SK-MEL-5 (cell line): ENCODE measurements around the gene ADM5. TPM values are rescaled to one million over a fixed set of nuclear protein-coding genes. Genes with fewer than 3 reads are reported as not detected.

Source experiments
- DNase-seq: peaks from one replicate; pipeline ENCODE4 v3.0.0-alpha.2; 2016; ENCODE audit warnings: low read depth, low spot score
- in situ Hi-C: cut with HindIII; loops from 2 replicates; pipeline ENCODE4 v1.10.0; 2016; ENCODE audit warnings: low sequenced_read_pairs, high pct_unique_total_duplicates, low pct_unique_long_range_greater_than_20kb
- polyA plus RNA-seq, 2 experiments: library from polyadenylated mRNA; depleted of rRNA; stranded (reverse); fragments of >200 nt; gene quantifications; 2 replicates each; pipeline ENCODE4 v1.2.3, GENCODE V29; 2015
- total RNA-seq: library from RNA; depleted of rRNA; stranded (reverse); fragments of >200 nt; shearing (Covaris generic); gene quantifications from 2 replicates; pipeline ENCODE4 v1.2.3, GENCODE V29; 2014; rRNA removed

ADM5 gene, protein sequence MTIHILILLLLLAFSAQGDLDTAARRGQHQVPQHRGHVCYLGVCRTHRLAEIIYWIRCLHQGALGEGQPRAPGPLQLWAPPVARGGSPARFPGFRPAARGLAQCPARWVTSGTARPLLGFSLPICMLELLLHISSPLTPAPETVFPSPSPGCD
- 0.59 and 0.61 TPM in 2 replicates for total RNA-seq
- polyA plus RNA-seq (2015; cell fraction: cytosol; rRNA removed): 0.90 and 1.1 TPM in 2 replicates
- 12.4 and 21.3 TPM in 2 replicates for polyA plus RNA-seq (2015; cell fraction: nucleus; rRNA removed)

DNA sequence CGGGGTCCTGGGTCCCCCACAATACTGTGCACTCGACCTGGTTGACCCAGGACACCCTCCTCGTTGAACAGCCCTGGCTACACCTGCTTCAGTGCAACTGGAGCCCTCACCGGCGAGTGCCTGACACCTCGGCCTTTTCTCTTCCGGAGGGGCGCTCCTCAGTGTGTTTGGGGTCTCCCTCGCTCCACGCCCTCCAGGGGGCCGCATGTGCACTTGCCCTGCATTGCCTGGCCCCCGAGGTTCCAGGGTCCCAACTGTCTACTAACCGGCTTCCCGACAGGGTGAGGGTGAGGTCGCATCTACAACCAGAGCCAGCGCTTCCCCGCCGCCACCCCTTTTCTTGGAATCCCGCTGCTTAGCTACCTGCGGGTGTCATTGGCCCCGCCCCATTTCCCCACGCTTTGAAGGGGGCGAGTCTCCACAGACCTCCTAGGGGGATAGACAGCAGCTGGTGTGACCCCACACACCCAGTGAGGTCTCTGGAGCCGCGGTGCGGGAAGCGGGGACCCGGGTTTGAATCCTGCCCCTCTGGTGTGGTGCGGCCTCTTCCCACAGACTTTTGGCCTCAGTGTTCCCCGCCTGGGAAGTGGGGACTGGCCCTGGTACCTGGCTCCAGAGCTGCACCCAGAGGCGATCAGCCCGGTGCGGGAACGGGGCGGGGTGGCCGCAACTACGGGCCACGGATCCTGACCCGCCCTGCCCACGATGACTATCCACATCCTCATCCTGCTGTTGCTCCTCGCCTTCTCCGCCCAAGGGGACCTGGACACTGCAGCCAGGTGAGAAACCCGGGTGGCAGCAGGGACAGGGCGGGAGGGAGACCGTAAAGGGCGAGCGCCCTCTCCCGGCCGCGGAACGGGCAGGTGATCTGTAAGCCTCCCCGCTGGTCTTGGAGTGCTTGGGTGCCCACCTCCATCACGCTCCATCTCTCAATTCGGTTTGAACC lies at the start of gene ADM5:
Gene ADM5 (plus strand): TSS at position 462 of the 946 bp plus-strand sequence. CDS start 244 bp downstream, at position 706.
- in situ Hi-C loops: no loop called here
- no peak for DNase-seq

DNA sequence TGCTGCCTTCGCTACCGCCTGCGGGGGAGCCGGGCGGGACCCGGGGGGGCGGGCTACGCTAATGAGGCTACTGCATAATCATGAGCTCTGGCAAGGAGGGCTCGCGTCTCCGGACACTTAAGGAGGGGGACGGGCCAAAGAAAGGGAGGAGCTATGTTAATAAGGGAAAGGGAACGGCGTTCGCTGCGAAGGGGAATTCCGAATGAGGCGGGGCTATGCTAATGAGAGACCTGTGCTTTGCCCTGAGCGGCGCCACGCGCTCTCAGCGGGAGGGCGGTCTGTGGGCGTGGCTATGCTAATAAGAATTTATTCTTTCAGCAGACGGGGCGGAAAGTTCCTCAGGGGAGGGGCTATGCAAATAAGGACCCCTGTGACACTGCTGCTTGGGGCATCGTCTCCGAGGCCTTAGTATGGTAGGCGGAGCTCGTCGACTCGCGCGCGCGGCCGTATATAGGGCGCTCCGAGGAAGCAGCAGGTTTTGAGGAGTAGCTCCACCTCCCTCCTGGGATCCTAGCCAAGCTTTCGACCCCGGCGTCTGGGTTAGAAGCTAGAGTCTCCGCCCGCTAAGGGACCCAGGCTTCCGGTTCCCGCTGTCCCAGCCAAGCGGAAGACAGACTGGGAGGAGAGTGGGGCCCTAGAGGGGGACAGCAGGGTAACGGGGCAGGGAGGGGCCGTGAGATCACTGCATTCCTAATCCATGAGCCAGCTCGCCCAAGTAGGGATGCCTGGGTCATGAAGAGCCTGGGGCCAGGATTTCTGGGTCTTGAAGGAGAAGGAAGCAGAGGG lies 49.1 kb upstream of the ADM5 start, which contains the start of gene RRAS:
Gene RRAS (minus strand): TSS at position 31 of the 786 bp plus-strand sequence. CDS start 45 bp downstream, outside the sequence.
- DNase-seq: peak; percentile 99
- in situ Hi-C loops: no loop called here

DNA sequence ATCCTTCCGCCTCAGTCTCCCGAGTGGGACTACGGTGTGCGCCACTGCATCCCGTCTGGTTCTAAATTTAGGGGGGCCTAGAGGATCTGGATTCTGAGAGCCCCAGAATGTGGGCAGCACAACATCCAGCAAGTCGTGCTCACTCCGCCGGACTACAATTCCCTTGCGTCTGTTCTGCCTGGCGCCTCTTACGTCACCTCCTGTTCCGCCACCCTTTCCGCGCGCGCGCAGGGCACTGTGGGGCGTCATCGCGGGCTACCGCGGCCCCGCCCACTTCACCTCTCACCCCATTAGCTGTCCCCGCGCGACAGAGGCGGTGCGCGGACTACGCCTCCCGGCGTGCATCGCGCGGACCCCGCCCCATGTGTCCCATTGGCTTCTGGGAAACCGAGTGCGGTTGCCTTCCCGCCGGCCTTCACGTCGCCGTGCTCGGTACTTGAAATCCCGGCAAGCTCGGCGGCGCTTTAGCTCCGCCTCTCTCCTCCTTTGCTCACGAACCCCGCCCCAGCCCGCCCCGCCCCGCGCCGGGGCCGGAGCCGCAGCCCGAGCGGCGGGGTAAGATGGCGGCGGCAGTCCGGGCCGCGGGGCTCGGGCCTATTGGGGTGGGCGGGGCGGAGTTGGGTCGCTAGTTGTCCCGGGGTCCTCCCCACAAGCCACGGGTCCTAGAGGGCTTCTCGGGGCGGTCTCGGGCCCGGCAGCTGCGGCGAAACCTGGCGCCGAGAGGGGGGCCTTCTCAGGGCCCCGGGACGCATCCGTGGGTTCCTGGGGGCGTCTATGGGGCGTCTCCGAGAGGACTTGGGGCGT lies 47.5 kb upstream of the ADM5 start, which contains the start of gene SCAF1:
Gene SCAF1 (plus strand): TSS at position 522 of the 804 bp plus-strand sequence. CDS start 2,818 bp downstream, outside the sequence.
- DNase-seq: peak; percentile 98
- in situ Hi-C loops: no loop called here

DNA sequence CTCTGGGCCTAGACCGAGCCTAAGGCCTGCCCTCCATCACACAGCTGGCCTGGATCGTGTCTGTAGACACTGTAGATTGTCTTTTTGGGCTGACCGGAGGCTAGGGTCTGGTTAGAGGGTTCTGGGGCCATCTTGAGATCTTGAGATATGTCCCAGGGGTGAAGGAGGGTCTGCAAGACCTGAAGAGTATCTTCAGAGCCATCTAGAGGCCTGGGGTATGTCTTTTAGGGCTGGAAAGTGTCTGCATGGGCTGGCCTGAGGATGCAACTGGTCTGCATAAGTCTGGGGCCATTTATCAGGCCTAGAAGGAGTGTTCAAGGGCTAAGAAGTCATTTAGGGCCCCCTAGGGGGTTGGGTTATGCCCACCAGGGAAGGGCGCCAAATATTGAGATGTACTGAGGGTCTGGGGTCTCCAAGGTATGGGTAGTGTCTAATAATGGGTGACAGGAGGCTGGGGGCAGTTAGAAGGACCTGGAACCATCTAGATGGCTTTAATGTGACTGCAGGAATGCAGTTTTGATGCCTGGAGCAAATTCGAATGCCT lies 46.8 kb upstream of the ADM5 start:
- in situ Hi-C loops: no loop called here

DNA sequence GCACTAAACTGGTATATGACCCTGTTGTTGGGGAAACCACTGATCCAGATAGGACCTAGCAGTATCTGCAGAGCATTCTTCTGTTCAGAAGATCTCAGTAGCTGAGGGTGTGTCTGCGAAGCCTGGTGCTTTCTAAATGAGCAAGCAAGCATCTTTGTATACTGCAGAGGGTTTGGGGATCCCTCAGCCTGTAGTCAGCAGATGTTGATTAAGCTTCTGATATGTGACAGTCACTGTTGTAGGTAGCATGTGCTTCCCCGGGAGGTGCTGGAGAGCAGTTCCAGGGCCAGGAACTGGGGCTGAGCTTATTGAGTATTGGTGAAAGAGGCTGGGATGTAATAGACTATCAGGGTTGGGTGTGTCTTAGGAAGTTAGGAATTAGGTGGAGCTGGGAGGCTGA lies 45.9 kb upstream of the ADM5 start:
- no peak for DNase-seq
- in situ Hi-C loops: no loop called here

More for the DNA sequence above, 46.8 kb upstream of the ADM5 start:
- DNase-seq: no peak

DNA sequence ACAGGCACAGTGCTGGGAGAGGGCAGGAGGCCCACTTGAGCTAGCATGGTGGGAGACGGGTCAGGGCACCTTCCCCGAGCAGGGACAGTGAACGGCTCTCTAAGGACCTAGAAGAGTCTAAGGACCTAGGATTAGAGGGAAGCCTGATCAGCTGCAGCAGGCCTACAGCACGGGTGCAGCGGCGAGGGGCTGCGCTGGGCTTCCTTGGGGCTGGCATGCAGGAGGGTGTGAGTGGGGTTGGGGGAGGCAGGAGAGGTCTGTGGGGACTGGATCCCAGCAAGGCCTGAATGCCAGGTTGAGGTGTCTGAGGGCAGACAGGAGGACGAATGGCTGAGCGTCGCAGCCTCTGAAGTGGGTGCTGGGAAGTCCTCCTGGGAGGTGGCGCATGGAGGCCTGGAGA lies 43.8 kb upstream of the ADM5 start:
- in situ Hi-C loops: no loop called here
- DNase-seq: no peak

DNA sequence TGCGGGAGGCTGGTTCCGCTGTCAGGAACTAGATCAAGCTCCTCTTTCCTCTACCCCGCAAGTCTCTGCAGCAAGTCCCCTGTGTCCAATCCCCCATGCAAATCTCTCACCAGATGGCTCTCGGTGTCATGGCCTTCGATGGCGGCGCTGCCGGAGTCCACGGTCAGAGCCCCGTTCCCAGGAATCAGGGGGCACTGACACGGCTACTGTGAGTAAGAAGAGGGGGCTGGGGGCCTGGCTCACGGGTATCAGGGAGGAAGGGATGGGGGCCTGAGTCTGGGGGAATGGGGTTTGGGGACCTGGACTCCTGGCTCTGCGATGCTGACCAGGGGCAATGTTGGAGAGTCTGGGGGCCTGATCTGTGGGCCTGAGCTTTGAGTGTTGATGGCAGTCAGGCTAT lies 43.4 kb upstream of the ADM5 start:
- in situ Hi-C loops: no loop called here
- DNase-seq: no peak

DNA sequence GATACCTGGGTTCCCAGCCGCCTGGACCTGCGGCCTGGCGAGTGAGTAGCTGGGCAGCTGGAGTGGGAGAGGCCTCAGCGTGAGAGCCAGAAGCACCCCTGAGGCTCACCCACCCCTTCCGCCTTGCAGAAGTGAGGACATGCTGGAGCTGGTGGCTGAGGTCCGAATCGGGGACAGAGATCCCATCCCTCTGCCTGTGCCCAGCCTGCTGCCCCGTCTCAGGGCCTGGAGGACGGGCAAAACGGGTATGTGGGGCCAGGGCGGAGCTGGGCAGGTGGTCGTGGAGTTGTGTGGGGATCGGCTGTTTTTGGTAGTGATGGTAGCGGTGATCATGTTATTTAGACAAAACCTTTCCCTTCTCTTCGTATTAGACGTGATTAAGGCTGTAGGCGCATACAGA lies 42.8 kb upstream of the ADM5 start:
- no peak for DNase-seq
- in situ Hi-C loops: no loop called here

DNA sequence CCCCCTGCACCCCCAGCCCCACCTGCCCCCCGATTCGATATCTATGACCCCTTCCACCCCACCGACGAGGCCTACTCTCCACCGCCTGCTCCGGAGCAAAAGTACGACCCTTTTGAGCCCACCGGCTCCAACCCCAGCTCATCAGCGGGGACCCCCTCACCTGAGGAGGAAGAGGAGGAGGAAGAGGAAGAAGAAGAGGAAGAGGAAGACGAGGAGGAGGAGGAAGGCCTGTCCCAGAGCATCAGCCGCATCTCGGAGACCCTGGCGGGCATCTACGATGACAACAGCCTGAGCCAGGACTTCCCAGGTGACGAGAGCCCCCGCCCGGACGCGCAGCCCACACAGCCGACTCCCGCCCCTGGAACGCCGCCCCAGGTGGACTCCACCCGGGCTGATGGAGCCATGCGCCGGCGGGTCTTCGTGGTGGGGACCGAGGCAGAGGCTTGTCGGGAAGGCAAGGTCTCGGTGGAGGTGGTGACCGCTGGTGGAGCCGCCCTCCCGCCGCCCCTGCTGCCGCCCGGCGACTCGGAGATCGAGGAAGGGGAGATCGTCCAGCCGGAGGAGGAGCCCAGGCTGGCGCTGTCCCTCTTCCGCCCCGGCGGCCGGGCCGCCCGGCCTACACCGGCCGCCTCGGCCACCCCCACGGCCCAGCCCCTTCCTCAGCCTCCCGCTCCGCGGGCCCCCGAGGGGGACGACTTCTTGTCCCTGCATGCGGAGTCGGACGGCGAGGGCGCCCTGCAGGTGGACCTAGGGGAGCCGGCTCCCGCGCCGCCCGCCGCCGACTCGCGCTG lies 38.2 kb upstream of the ADM5 start:
- in situ Hi-C loops: no loop called here
- no peak for DNase-seq

DNA sequence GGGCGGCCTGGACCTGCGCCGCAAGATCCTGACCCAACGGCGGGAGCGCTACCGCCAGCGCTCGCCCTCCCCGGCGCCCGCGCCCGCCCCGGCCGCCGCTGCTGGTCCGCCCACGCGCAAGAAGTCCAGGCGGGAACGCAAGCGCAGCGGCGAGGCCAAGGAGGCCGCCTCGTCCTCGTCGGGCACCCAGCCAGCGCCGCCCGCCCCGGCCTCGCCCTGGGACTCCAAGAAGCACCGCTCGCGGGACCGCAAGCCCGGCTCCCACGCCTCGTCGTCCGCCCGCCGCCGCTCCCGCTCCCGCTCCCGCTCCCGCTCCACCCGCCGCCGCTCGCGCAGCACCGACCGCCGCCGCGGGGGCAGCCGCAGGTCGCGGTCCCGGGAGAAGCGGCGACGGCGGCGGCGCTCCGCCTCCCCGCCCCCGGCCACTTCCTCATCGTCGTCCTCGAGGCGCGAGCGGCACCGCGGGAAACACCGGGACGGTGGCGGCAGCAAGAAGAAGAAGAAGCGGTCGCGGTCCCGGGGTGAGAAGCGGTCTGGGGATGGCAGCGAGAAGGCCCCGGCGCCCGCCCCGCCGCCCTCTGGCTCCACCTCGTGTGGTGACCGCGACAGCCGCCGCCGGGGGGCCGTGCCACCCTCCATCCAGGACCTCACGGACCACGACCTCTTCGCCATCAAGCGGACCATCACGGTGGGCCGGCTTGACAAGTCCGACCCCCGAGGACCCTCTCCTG lies 37.4 kb upstream of the ADM5 start:
- DNase-seq: no peak
- in situ Hi-C loops: no loop called here

DNA sequence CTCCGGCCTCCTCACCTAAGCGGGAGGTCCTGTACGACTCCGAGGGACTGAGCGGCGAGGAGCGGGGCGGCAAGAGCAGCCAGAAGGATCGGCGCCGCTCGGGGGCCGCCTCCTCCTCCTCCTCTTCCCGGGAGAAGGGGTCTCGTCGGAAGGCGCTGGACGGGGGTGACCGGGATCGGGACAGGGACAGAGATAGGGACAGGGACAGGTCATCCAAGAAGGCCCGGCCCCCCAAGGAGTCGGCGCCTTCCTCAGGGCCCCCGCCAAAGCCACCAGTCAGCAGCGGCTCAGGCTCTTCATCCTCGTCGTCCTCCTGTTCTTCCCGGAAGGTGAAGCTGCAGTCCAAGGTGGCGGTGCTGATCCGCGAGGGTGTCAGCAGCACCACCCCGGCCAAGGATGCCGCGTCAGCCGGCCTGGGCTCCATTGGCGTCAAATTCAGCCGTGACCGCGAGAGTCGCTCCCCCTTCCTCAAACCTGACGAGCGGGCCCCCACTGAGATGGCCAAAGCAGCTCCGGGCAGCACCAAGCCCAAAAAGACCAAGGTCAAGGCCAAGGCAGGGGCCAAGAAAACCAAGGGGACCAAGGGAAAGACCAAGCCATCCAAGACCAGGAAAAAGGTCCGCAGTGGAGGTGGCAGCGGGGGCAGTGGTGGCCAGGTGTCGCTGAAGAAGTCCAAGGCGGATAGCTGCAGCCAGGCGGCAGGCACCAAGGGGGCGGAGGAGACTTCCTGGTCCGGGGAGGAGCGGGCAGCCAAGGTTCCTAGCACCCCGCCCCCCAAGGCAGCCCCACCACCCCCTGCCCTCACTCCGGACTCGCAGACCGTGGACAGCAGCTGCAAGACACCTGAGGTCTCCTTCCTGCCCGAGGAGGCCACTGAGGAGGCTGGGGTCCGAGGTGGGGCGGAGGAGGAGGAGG lies 36.6 kb upstream of the ADM5 start:
- in situ Hi-C loops: no loop called here
- DNase-seq: no peak

DNA sequence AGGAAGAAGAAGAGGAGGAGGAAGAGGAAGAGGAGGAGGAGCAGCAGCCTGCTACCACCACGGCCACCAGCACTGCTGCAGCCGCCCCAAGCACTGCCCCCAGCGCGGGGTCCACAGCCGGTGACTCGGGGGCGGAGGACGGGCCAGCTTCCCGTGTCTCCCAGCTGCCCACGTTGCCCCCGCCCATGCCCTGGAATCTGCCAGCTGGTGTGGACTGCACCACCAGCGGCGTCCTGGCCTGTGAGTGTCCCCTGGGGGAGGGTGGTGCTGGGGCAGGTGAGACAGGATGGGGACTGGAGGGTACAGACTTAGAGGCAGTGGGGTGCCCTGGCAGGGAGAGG lies 36.0 kb upstream of the ADM5 start:
- in situ Hi-C loops: no loop called here
- DNase-seq: no peak

DNA sequence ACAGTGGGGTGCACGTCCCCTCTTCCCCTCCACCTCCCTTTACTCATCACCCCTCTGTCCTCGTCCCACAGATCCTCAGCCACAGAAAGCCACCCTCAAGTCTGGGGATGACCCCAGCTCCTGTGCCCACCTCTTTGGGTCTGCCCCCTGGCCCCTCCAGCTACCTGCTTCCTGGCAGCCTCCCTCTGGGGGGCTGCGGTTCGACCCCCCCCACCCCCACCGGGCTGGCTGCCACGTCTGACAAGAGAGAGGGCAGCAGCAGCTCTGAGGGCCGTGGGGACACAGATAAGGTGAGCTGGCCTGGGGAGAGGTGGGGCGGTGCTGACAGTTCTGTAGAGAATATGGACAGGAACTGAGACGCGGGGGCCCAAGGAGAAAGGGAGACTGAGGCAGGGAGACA lies 34.8 kb upstream of the ADM5 start:
- no peak for DNase-seq
- in situ Hi-C loops: no loop called here

DNA sequence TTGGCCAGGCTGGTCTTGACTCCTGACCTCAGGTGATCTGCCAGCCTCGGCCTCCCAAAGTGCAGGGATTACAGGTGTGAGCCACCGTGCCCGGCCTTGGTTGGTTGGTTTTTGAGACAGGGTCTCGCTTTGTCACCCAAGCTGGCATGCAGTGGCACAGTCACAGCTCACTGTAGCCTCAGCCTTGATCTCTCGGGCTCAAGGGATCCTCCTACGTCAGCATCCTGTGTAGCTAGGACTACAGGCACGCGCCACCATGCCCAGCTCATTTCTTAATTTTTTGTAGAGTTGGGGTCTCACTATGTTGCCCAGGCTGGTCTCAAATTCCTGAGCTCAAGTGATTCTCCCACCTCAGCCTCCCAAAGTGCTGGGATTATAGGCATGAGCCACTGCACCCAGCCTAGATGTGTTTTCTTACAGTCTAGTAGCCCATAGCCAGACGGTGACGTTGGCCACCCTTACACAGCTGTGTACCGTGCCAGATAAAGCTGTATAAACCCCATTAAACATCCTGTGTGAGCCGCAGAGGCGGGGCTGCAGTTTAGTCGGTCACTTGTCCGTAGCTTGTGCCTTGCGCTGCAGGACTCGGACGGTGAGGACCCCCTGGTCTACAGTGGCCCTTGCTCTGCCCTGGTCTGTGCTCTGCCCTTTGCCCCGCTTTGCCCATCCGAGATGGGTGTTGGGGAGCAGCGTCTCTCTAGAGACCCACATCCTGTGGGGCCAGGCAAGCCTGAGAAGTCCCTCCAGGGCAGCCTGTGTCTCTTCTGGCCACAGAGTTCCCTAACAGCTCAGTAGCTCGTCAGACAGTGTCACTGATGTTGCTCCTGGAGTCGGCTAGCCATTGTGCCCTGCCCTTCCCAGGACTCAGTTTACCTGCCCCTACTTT lies 33.6 kb upstream of the ADM5 start:
- in situ Hi-C loops: no loop called here

More for the DNA sequence above, 33.6 kb upstream of the ADM5 start:
- DNase-seq: no peak
